Measurements from ENCODE around the gene KIF22.
"Not testable (repeated sequence)": the region's sequence is repeated elsewhere in the genome, so short reads cannot be mapped to it uniquely, and the experiment has no call there.

DNA sequence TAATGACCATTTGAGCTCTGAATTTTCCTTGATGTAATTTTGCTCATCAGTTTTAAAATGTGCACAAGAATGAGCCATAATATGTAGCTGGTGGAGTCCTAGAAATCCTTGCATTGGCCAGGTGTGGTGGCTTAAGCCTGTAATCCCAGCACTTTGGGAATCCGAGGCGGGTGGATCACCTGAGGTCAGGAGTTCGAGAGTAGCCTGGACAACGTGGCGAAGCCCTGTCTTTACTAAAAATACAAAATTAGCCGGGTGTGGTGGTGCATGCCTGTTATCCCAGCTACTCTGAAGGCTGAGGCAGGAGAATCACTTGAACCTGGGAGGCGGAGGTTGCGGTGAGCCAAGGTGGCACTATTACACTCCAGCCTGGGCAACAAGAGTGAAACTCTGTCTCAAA, 33.5 kb upstream of the KIF22 start:
- not testable (repeated sequence) for TF ChIP-seq ELK1 (CRISPR knock-in tag; IDR thresholded peaks at IDR 0.05); SMC3 (conservative IDR thresholded peaks at IDR 0.05; ENCODE audit: insufficient read depth, low read depth, low read length); NFE2L1 (tag; IDR thresholded peaks at IDR 0.05; ENCODE audit: borderline replicate concordance, low read depth); ZNF639 (CRISPR knock-in tag; conservative IDR thresholded peaks at IDR 0.05 in 1 of 2, IDR thresholded peaks at IDR 0.05 in 1 of 2); ZFP30 (CRISPR knock-in tag; IDR thresholded peaks at IDR 0.05; ENCODE audit: borderline replicate concordance); ZBED1 (IDR thresholded peaks at IDR 0.05); CBX8 (IDR thresholded peaks at IDR 0.05; ENCODE audit: borderline replicate concordance, extremely low read depth, low read depth, low read length, poor library complexity, severe bottlenecking); POLR2AphosphoS5 (IDR thresholded peaks at IDR 0.05; ENCODE audit: control insufficient read depth, insufficient read depth, low read depth, low read length)
- TF ChIP-seq, protein P1, sequence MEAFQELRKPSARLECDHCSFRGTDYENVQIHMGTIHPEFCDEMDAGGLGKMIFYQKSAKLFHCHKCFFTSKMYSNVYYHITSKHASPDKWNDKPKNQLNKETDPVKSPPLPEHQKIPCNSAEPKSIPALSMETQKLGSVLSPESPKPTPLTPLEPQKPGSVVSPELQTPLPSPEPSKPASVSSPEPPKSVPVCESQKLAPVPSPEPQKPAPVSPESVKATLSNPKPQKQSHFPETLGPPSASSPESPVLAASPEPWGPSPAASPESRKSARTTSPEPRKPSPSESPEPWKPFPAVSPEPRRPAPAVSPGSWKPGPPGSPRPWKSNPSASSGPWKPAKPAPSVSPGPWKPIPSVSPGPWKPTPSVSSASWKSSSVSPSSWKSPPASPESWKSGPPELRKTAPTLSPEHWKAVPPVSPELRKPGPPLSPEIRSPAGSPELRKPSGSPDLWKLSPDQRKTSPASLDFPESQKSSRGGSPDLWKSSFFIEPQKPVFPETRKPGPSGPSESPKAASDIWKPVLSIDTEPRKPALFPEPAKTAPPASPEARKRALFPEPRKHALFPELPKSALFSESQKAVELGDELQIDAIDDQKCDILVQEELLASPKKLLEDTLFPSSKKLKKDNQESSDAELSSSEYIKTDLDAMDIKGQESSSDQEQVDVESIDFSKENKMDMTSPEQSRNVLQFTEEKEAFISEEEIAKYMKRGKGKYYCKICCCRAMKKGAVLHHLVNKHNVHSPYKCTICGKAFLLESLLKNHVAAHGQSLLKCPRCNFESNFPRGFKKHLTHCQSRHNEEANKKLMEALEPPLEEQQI (IDR thresholded peaks at IDR 0.05): not testable (repeated sequence)

Measured in K562 (cell line).